Measurements from ENCODE around the gene ANXA6.

The ANXA6 gene

DNA sequence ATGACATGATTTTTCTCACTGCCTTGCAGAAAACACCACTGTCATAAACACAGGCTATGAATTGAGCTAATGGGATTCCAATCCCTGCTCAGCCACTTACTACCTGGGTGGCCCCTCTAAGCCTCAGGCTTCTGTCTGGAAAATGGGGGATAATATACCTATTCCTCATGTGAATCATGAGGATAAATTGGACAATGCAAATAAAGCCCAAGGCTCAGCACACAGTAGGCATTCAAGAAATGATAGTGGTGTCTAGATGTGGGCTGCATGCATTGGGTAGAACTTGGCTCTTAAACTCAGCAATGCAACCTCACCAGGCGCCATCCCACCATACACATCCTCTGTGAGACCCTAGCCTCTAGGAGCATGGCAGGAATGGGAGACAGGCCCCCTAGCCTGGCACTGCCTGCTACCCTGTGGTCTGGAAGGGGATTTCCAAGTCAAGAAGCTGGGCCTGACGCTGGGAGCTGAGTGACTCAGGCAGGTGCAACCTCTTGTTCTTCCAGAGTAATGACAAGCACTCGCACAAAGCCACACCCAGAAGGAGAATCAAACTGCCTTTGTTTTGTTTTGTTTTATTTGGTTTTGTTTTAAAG is 74.4 kb downstream of the ANXA6 start (continued):
- TF ChIP-seq BCL6B (tag by site-specific recombination; IDR thresholded peaks at IDR 0.05) (no peak), KLF9 (tag by site-specific recombination; IDR thresholded peaks at IDR 0.05; ENCODE audit: low read depth) (no peak)

GRCh38 chr5:151082282-151082902 is 75.2 kb downstream of the ANXA6 start:
- H3K4me1 ChIP-seq (ENCODE audit: control insufficient read depth, insufficient read depth, low read length) = peaks cover 6% of the 10 kb centered on the region; the same call in 1 of the 2 replicates
- no peak overlapping the region for H3K27ac ChIP-seq (ENCODE audit: extremely low read depth, low read depth, low read length)
- peaks cover 0 to 12% of the 10 kb centered on the region in 2 experiments; a peak in 1 of 3 replicates for H3K36me3 ChIP-seq (ENCODE audit: control insufficient read depth in 2 of 2, insufficient read depth in 1 of 2, low read length in 2 of 2)
- ChIA-PET POLR2A (interaction anchor here (1.0 to 1.1 kb wide), 2 partner anchors 11 to 75 kb away, joined by 3 read pairs; partner anchors contain the start of gene ANXA6), CTCF (interaction anchor here (0.6 to 3.6 kb wide), 6 partner anchors 8 to 132 kb away, joined by 3 to 22 read pairs (median 7); no protein-coding TSS in a partner anchor)
- TF ChIP-seq, protein P1, sequence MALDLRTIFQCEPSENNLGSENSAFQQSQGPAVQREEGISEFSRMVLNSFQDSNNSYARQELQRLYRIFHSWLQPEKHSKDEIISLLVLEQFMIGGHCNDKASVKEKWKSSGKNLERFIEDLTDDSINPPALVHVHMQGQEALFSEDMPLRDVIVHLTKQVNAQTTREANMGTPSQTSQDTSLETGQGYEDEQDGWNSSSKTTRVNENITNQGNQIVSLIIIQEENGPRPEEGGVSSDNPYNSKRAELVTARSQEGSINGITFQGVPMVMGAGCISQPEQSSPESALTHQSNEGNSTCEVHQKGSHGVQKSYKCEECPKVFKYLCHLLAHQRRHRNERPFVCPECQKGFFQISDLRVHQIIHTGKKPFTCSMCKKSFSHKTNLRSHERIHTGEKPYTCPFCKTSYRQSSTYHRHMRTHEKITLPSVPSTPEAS (tag by site-specific recombination; IDR thresholded peaks at IDR 0.05) = no peak
- TF ChIP-seq CTCF (tag by site-specific recombination; IDR thresholded peaks at IDR 0.05) (peak; percentile 55; the same call in 1 of the 2 replicates), HOXD13 (CRISPR knock-in tag; IDR thresholded peaks at IDR 0.05; ENCODE audit: borderline replicate concordance) (no peak), ZNF37A (tag by site-specific recombination; IDR thresholded peaks at IDR 0.05) (no peak), ZFHX2 (tag by site-specific recombination; conservative IDR thresholded peaks at IDR 0.05) (peak; percentile 75), EGR2 (tag by site-specific recombination; IDR thresholded peaks at IDR 0.05; ENCODE audit: low read depth) (peak; percentile 68), ZNF335 (tag by site-specific recombination; conservative IDR thresholded peaks at IDR 0.05) (no peak), ZBTB6 (tag by site-specific recombination; IDR thresholded peaks at IDR 0.05) (no peak), ZNF114 (tag by site-specific recombination; IDR thresholded peaks at IDR 0.05) (no peak), ZNF140 (tag by site-specific recombination; IDR thresholded peaks at IDR 0.05) (no peak), ZNF423 (tag by site-specific recombination; IDR thresholded peaks at IDR 0.05) (no peak)
- no peak overlapping the region for H3K4me3 ChIP-seq (ENCODE audit: low read depth, low read length)
- no peaks in the 10 kb centered on the region for H3K9me3 ChIP-seq (ENCODE audit: control insufficient read depth, insufficient read depth, low read depth, low read length)

DNA sequence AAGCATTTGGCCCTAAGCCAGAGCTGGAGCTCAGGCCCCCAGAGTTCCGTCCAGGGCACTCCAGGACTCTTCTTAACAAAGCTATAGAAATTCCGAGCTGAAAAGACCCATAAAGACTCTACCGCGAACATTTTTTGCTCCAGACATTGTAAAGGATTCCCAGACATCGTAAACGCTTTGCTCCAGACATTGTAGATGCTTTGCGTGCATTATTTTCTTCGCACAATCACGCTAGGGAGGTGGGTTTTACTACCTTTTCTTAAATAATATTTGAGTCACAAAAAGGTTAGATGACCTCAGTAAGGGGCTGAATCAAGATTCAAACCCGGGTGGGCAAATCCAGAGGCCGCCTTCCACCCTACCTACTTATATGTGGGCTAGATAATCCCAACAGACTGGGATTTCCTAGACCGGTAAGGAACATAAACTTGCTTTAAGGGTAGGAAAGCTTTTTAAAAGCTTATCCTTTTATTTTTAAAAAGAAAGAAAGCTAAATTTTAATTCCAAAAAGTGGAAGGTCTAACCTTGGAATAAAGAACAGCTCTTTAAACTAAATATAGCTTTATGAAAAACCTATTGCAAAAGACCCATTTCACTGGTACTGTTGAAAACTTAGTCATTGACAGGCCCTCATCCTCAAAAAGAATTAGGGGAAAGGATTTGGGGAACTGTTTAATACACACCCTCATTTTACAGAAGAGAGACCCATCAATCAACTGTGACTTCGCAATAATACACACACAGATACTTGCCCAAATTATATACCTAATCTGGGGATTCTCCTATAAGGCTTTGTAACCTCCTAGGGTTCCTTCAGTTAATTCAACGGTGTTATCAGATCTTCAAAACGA is 75.9 kb downstream of the ANXA6 start:
- TF ChIP-seq ZNF292 (tag by site-specific recombination; IDR thresholded peaks at IDR 0.05; ENCODE audit: borderline replicate concordance, low read depth) = no peak
- 0 out of 2 replicates have a peak, but pooled peaks have one; percentile 14 for TF ChIP-seq ZNF660 (tag by site-specific recombination; IDR thresholded peaks at IDR 0.05)
- 0 out of 2 replicates have a peak, but pooled peaks have one; percentile 23 for TF ChIP-seq ZNF24 (tag by site-specific recombination; IDR thresholded peaks at IDR 0.05)
- TF ChIP-seq ZBTB8A (tag by site-specific recombination; IDR thresholded peaks at IDR 0.05) = no peak
- TF ChIP-seq ZNF335 (tag by site-specific recombination; conservative IDR thresholded peaks at IDR 0.05) = peak; percentile 90
- TF ChIP-seq SALL2 (tag by site-specific recombination; IDR thresholded peaks at IDR 0.05; ENCODE audit: borderline replicate concordance) = no peak
- TF ChIP-seq ZNF549 (tag by site-specific recombination; IDR thresholded peaks at IDR 0.05) = no peak
- H3K27ac ChIP-seq (ENCODE audit: extremely low read depth, low read depth, low read length) = peak overlapping the region; percentile 96
- H3K36me3 ChIP-seq (ENCODE audit: control insufficient read depth in 2 of 2, insufficient read depth in 1 of 2, low read length in 2 of 2) = peaks cover 0 to 15% of the 10 kb centered on the region in 2 experiments; a peak in 1 of 3 replicates
- H3K9me3 ChIP-seq (ENCODE audit: control insufficient read depth, insufficient read depth, low read depth, low read length) = no peaks in the 10 kb centered on the region
- H3K4me3 ChIP-seq (ENCODE audit: low read depth, low read length) = peak overlapping the region; percentile 98
- ChIA-PET POLR2A (interaction anchor here (0.5 to 1.1 kb wide), 3 partner anchors 10 to 80 kb away, joined by 3 read pairs; partner anchors contain the start of gene ANXA6), CTCF (interaction anchor here (0.6 to 3.6 kb wide), 7 partner anchors 23 to 1708 kb away, joined by 3 to 22 read pairs (median 7); no protein-coding TSS in a partner anchor)
- peaks cover 6% of the 10 kb centered on the region; the same call in 1 of the 2 replicates for H3K4me1 ChIP-seq (ENCODE audit: control insufficient read depth, insufficient read depth, low read length)

Data from HEK293 (cell line).